ENCODE measurements around the gene FIG4. TPM values are rescaled to one million over a fixed set of nuclear protein-coding genes. Genes with fewer than 3 reads are reported as not detected.

The FIG4 gene
- total RNA-seq, 1 experiment from 2014 or later = 9.6 TPM

DNA sequence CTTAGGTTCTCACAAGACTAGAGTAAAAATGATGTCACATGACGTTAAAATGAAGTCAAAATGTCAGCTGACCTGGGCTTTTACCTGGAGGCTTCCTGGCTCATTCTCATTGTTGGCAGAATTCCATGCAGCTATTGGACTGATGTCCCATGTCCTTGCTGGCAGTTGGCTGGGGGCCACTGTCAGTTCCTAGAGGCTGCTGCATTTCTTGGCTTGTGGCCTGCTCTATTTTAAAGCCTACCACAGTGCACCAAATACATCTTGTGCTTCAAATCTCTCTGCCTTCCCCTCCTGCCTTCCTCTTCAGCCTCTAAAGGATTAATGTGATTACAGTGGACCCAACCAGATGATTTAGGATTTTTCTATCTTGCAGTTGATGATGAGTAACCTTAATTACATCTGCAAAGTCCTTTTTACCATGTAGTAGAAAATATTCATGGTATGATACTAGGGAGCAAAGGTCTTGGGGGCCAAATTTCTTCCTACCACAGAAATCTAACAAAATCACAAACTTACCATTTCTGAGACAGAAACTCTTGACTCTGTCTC, 81.9 kb downstream of the FIG4 start:
- Histone ChIP-seq H3K4me1 (replicated peaks) (peaks cover 33% of the 10 kb centered on the region), H3K4me3 (no peak overlapping the region), H3K27ac (peak overlapping the region; percentile 24), H3K9me3 (replicated peaks) (no peaks in the 10 kb centered on the region), H3K36me3 (no peaks in the 10 kb centered on the region), H3K27me3 (replicated peaks) (no peaks in the 10 kb centered on the region)
- peak in 1 of 2 experiments; percentile 52 for DNase-seq (ENCODE audit: low read depth in 1 of 2, low spot score in 2 of 2)

DNA sequence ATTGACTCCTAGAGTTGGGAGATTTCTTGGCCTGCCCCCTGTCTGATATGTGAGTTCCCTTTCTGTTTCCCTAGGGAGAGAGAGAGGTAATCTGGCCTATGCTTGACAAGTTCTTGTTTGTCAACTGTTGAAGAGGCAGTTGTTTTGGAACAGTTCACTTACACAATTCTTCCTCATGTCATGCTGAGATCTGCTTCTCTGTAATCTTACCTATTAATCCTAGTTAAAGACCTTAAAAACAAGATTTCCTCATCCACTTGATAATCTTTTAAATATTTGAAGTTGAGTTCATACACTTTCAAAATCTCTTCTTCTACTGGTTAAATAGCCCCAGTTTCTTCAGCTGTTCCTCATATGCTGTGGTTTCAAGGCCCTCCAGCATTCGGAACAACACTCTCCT, 89.9 kb downstream of the FIG4 start:
- Histone ChIP-seq H3K27ac (no peak overlapping the region), H3K9me3 (replicated peaks) (no peaks in the 10 kb centered on the region), H3K4me1 (replicated peaks) (peaks cover 8% of the 10 kb centered on the region; the same call in 1 of the 2 replicates), H3K36me3 (no peaks in the 10 kb centered on the region), H3K4me3 (no peak overlapping the region), H3K27me3 (replicated peaks) (no peaks in the 10 kb centered on the region)
- DNase-seq (ENCODE audit: low read depth in 1 of 2, low spot score in 2 of 2) = no peak

DNA sequence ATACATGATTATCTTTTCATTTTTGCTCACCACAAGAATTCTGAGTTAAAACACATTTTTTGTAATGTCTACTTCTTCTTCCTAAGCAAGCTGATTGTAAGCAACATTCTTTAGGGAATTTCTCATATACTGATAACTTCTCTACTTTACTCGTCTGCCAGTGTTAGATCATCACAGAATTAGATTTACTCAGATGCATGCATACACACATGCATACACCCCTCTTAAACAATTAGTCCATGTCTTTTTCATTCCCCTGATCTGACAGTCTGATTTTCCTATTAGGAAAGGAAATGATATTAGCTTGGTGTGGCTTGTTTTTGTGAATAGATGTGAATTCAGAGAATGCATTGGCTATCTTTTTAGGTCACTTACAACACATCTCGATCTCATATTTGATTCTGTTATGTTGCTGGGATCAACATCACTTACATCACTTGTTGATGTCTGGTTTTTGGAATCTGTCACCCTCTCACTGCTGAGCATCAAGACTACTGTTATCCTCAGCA, 91.4 kb downstream of the FIG4 start:
- Histone ChIP-seq H3K27ac (no peak overlapping the region), H3K4me1 (replicated peaks) (0 out of 2 replicates have a peak, but pooled peaks cover 8% of the 10 kb centered on the region)
- no peak for DNase-seq (ENCODE audit: low read depth in 1 of 2, low spot score in 2 of 2)

DNA sequence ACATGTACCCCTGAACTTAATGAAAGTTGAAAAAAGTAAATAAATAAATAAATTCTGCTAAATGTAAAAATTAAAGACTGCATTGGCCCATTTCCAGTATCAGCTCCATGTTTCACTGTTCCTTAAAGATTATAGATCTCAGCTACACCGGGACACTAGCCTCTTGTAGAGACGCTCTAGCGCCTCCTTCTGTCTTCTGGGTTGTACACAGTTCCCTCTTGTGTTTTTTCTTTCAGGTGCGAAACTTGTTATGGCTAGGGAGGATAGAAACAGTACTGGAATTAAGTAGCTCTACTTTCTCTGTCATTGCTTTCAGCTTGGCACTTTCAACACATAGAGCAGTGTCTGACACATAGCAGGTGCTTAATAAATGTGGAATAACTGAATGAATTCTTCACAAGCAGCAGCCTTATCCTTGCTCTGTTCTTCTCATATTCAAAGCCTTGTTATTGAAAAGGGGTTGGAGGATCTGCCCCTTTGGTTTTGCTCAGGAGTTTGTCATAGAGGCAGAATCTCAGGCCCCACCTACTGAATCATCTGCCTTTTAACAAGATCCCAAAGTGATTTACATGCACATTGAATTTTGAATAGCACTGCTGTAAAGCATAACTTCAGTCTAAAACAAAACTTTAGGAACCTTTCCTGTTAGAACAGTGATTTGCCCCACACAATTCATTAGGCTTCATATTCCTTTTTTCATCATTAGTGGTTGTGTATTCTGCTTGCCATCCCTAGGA, 92.3 kb downstream of the FIG4 start:
- H3K36me3 ChIP-seq = no peaks in the 10 kb centered on the region
- H3K4me1 ChIP-seq (replicated peaks) = 0 out of 2 replicates have a peak, but pooled peaks cover 8% of the 10 kb centered on the region
- H3K27me3 ChIP-seq (replicated peaks) = no peaks in the 10 kb centered on the region
- H3K27ac ChIP-seq = no peak overlapping the region
- DNase-seq (ENCODE audit: low read depth in 1 of 2, low spot score in 2 of 2) = no peak
- no peak overlapping the region for H3K4me3 ChIP-seq
- no peaks in the 10 kb centered on the region for H3K9me3 ChIP-seq (replicated peaks)

More for the DNA sequence above, 91.4 kb downstream of the FIG4 start:
- Histone ChIP-seq H3K36me3 (no peaks in the 10 kb centered on the region), H3K27me3 (replicated peaks) (no peaks in the 10 kb centered on the region), H3K4me3 (no peak overlapping the region), H3K9me3 (replicated peaks) (no peaks in the 10 kb centered on the region)

DNA sequence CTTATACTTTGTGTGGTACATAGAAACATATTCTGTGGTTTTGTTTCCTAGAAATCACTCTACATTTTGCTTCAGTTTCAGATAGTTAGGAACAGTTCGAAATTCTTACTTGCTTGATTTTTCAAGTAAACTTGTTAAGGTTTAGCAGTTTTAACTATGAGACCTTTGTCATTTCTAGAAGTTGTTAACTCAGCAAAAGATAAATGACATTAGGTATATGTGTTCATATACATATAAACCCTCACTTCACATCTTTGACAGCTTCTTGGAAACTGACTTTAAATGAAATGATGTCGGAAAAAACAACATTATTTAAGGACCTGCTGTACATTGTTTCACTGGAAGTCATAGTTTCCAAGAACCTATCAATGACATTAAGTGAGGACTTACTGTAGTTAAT, 96.2 kb downstream of the FIG4 start:
- H3K27ac ChIP-seq = no peak overlapping the region
- H3K4me3 ChIP-seq = no peak overlapping the region
- H3K4me1 ChIP-seq (replicated peaks) = peaks cover 36% of the 10 kb centered on the region

DNA sequence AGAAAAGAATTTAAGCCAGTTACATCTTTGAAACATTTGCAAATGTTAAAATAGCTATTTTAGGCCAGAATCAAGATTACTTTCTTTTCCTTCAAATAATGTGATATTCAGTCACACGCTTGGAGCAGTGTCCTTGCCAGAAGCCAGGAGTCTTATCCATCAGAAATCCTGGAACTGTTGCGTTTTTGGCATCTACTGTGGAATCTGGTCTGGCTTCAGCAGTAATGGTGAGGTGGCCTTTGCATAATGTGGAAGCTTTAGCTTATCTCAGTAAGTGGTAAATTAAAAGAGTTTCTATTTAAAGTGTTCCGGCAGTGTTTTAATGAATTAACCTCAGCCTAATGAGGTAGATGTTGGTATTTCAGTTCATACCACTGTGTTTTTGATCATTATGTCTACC, 97.6 kb downstream of the FIG4 start:
- no peak for DNase-seq (ENCODE audit: low read depth in 1 of 2, low spot score in 2 of 2)
- no peak overlapping the region for H3K27ac ChIP-seq

More for the DNA sequence above, 96.2 kb downstream of the FIG4 start:
- H3K36me3 ChIP-seq = no peaks in the 10 kb centered on the region
- no peaks in the 10 kb centered on the region for H3K27me3 ChIP-seq (replicated peaks)
- H3K9me3 ChIP-seq (replicated peaks) = no peaks in the 10 kb centered on the region
- DNase-seq (ENCODE audit: low read depth in 1 of 2, low spot score in 2 of 2) = no peak

DNA sequence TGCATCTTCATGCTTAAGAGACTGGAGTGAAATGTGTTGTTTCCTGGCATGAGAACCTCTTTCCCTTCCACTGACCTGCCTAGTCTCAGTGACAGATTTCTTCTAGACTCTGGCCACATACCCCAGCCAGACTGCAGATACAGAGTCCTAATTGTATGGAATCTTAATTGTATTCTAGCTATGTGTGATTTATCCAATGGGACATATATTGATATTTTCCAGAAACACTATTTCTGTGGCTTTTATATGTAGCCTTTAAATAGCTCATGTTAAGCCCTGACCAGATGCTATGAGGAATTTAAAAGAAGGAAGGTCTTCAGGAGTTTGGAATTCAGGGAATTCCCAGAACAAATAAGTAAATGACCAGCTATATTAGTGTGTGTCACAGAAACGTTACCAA, 99.0 kb downstream of the FIG4 start:
- no peaks in the 10 kb centered on the region for H3K9me3 ChIP-seq (replicated peaks)
- H3K4me3 ChIP-seq = no peak overlapping the region
- H3K27ac ChIP-seq = peak overlapping the region; percentile 85
- peaks cover 49% of the 10 kb centered on the region for H3K4me1 ChIP-seq (replicated peaks)
- DNase-seq (ENCODE audit: low read depth in 1 of 2, low spot score in 2 of 2) = peak in 1 of 2 experiments; percentile 81
- no peaks in the 10 kb centered on the region for H3K27me3 ChIP-seq (replicated peaks)
- H3K36me3 ChIP-seq = no peaks in the 10 kb centered on the region

More for the DNA sequence above, 97.6 kb downstream of the FIG4 start:
- no peaks in the 10 kb centered on the region for H3K36me3 ChIP-seq
- H3K4me1 ChIP-seq (replicated peaks) = peaks cover 37% of the 10 kb centered on the region
- H3K4me3 ChIP-seq = no peak overlapping the region
- H3K9me3 ChIP-seq (replicated peaks) = no peaks in the 10 kb centered on the region
- H3K27me3 ChIP-seq (replicated peaks) = no peaks in the 10 kb centered on the region

DNA sequence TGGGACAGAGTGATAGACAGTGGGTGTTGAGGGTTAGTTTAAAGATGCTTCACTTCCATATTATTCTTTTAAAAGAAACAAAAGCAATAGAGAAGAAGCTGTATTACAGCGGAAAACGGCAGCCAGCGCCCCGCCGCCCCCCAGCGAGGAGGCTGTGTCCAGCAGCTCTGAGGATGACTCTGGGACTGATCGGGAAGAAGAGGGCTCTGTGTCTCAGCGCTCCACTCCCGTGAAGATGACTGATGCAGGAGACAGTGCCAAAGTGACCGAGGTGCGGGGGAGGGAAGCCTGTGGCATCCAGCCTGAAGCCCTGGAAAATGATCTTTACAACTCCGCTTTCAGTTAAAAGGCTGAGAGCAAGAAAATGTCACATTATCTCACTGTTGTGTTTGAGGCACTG, 100.2 kb downstream of the FIG4 start:
- no peaks in the 10 kb centered on the region for H3K9me3 ChIP-seq (replicated peaks)
- H3K4me1 ChIP-seq (replicated peaks) = peaks cover 55% of the 10 kb centered on the region
- H3K27me3 ChIP-seq (replicated peaks) = no peaks in the 10 kb centered on the region
- H3K36me3 ChIP-seq = no peaks in the 10 kb centered on the region
- peak; percentile 37 to 52 for DNase-seq (ENCODE audit: low read depth in 1 of 2, low spot score in 2 of 2)
- H3K27ac ChIP-seq = peak overlapping the region; percentile 85
- H3K4me3 ChIP-seq = no peak overlapping the region

DNA sequence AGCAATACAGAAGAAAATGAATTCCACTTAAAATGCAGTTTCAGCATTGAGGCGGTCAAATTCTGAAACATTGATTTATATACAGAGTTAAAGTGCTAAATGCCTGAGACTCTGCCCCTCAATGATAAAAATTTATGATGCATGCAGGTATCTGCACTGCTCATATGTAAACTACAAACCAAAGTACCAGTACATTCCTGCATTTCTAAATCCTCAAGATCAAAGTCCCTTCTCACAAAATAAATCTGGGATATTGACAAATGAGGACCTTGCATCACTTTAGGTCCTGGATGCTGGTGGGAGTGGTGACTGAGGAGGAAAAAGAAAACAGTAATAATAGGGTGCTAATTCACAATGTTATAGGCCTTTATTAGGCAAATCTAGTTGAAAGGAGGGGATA, 101.9 kb downstream of the FIG4 start:
- Histone ChIP-seq H3K36me3 (no peaks in the 10 kb centered on the region), H3K4me1 (replicated peaks) (peaks cover 62% of the 10 kb centered on the region), H3K9me3 (replicated peaks) (no peaks in the 10 kb centered on the region), H3K27me3 (replicated peaks) (no peaks in the 10 kb centered on the region), H3K27ac (peak overlapping the region; percentile 82), H3K4me3 (no peak overlapping the region)
- DNase-seq (ENCODE audit: low read depth in 1 of 2, low spot score in 2 of 2) = no peak

DNA sequence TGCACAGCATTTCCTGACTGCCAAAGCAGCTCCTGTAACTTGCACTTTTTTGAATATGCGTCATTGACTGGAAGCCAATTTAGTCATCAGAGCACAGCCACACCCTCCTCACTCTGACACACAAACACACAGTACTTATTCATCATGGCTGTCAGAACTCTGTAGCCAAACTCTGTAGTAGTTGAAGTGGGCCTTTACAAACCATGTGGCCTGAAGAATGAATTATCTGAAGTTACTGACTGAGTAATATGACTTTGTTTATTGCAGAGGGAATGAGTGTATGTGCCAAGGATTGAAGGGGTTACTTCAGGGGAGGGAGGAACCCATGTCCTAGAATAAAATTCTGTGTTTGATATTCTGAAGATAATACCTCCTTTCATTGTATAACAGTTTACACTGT, 102.7 kb downstream of the FIG4 start:
- no peaks in the 10 kb centered on the region for H3K36me3 ChIP-seq
- no peak overlapping the region for H3K4me3 ChIP-seq
- peak; percentile 83 to 90 for DNase-seq (ENCODE audit: low read depth in 1 of 2, low spot score in 2 of 2)
- peaks cover 62% of the 10 kb centered on the region for H3K4me1 ChIP-seq (replicated peaks)
- H3K9me3 ChIP-seq (replicated peaks) = no peaks in the 10 kb centered on the region
- no peaks in the 10 kb centered on the region for H3K27me3 ChIP-seq (replicated peaks)
- peak overlapping the region; percentile 82 for H3K27ac ChIP-seq

DNA sequence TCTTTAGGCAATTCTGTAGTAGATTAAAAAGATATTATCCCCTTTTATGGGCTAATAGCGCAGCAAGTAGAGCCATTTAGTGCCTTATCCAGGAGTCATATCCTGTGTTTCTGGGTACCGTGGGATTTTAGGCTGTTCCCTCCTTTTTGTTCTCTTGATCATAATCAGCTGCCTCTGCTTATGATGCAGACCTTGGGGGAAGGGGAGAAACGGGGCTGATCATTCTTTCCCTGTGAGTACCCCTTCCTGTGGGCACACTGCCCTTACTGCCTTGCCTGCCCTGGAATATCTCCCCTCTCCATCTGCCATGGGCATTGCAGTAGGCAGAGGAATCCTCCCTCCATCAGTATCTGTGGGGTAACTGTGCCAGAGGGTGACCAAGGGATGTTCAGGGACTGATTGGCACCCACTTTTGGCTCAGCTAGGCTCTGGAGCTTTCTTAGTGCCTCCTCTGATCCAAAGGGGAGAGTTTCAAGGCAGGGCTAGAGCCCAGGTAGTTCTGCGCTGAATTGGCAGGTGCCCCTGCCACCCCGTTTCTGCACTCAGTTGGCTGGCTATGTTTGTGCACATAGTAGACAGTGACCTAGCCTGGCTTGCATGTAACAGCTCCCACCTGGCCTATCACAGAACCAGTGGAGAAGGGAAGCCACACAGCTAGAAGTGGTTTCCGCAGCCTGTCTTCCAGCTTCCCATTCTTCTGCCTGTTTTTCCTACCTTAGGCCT, 103.3 kb downstream of the FIG4 start:
- Histone ChIP-seq H3K4me3 (no peak overlapping the region), H3K27ac (peak overlapping the region; percentile 82)
- DNase-seq (ENCODE audit: low read depth in 1 of 2, low spot score in 2 of 2) = peak in 1 of 2 experiments; percentile 73

DNA sequence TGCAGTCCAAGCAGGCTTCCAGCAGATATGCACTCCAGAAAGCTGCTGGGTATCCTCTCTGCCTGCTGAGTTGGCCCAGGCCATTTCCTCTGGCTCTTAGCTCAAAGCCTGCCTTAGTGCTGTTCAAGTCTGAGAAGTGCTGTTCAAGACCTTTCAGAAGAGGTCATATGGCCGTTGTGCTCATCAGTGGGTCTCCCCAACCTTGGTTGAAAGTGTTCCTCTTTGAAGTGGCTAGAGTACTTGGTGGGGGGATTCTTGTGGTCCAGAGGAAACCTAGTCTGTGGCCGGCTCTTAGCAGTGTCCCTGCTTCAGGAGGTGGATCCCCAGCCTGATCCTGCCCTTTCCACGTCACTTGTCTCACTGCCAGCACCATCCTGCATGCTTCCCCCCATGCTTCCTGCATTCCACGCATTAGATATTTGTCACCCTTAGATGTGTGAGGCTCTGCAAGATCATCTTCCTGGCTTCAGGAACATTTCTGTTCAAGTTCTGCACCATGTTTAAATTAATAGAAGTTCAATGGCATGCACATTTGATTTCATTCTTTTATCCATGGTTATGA, 105.0 kb downstream of the FIG4 start:
- Histone ChIP-seq H3K4me1 (replicated peaks) (peaks cover 45% of the 10 kb centered on the region), H3K36me3 (no peaks in the 10 kb centered on the region), H3K9me3 (replicated peaks) (no peaks in the 10 kb centered on the region), H3K27ac (0 out of 2 replicates have a peak overlapping the region, but pooled peaks have one; percentile 2), H3K27me3 (replicated peaks) (no peaks in the 10 kb centered on the region), H3K4me3 (no peak overlapping the region)
- peak in 1 of 2 experiments; percentile 12 for DNase-seq (ENCODE audit: low read depth in 1 of 2, low spot score in 2 of 2)

More for the DNA sequence above, 103.3 kb downstream of the FIG4 start:
- Histone ChIP-seq H3K9me3 (replicated peaks) (no peaks in the 10 kb centered on the region), H3K27me3 (replicated peaks) (no peaks in the 10 kb centered on the region), H3K36me3 (no peaks in the 10 kb centered on the region), H3K4me1 (replicated peaks) (peaks cover 60% of the 10 kb centered on the region)

DNA sequence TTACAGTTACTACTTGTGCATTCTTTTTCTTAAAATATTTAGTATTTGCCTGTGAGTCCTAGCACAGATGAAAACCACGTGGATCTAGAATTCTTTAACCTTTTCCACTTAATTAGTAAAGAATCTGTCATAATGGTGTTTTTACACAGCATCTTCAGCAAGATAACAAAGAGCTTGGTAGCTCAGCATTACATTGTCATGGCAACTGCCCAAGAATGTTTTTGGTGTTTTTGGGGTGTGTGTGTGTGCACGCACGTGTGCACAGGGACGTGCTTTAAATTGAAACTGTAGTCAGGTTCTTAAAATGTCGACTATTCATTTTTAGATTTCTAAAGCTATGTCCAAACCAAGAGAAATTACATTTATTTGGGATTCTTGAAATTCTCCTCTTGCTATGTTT, 108.0 kb downstream of the FIG4 start:
- H3K4me3 ChIP-seq = no peak overlapping the region
- DNase-seq (ENCODE audit: low read depth in 1 of 2, low spot score in 2 of 2) = no peak

More for the DNA sequence above, 108.0 kb downstream of the FIG4 start:
- Histone ChIP-seq H3K4me1 (replicated peaks) (peaks cover 21% of the 10 kb centered on the region), H3K27ac (no peak overlapping the region), H3K9me3 (replicated peaks) (no peaks in the 10 kb centered on the region; the same call in 1 of the 2 replicates), H3K36me3 (no peaks in the 10 kb centered on the region), H3K27me3 (replicated peaks) (no peaks in the 10 kb centered on the region)
